ENCODE measurements around the gene DCTN2. TPM values are rescaled to one million over a fixed set of nuclear protein-coding genes. Genes with fewer than 3 reads are reported as not detected.

The DCTN2 gene
- total and polyA plus RNA-seq, 7 donors, result 118 to 204 (median 142) TPM

DNA sequence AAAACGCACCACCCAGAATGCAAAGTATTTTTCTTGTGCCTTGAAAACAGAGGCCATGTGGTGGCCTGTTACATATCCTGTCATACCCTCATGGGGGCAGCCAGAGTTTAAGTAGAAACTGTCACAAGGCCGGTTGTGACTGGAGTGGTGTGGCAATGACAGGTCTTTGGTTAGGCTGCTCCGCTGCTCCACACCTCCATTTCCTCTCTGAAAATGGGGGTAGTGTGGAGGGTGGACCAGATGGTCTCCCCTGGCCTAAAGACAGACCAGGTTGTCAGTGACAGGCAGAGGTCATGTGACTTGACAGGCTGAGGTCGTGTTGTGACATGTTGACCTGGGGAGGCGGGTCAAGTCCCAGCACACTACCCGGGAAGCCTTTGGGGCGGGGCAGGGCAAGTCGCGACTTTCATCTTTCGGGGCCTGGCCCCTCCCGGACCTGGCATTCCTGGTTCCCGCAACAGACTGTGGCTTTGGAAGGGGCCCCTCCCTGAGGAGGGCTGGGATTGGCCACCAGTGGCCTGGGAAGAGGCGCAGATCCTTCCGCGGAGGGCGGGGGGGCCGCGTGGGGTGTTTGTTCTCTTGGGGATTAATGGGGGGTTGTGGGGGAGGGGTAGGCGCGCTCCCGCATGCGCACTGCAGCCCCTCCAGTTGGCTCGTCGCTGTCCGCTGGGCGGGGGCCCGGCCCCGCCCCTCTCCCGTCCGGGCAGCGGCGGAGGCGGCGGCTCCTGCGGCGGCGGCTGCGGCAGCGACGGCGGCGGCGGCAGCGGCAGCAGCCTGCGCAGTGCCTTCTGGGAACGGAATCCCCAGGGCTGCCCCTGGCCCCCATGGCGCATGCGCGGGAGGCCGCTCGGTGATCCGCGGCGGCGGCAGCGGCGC is 24.7 kb downstream of the DCTN2 start, which contains the start of gene MBD6:
MBD6 (plus strand) TSS at position 814 of the 876 bp plus-strand sequence. CDS start 1,480 bp downstream, outside the sequence.
- intact Hi-C loops (cut with DNase I), result loop anchor here (5.0 kb wide), 3 partner anchors 35 to 1405 kb away; partner anchors contain the start of genes ARHGEF25, MARS1, RPL41 and ZC3H10
- Histone ChIP-seq H3K9me3 (no peaks in the 10 kb centered on the region), H3K27me3 (no peaks in the 10 kb centered on the region), H3K27ac (peak within 1 kb of the TSS; percentile 95 to 100 (median 98)), H3K36me3 (peaks cover 18 to 40% (median 28%) of the 10 kb centered on the region in 4 donors), H3K4me1 (peaks cover 0 to 72% (median 65%) of the 10 kb centered on the region in 4 donors), H3K4me3 (peak within 1 kb of the TSS; percentile 79 to 94 (median 82))
- TF ChIP-seq EP300 (IDR thresholded peaks at IDR 0.05), result peak in 1 of 4 donors; percentile 19
- peak; percentile 62 to 83 (median 75) for TF ChIP-seq POLR2AphosphoS5 (IDR thresholded peaks at IDR 0.05)
- TF ChIP-seq, protein P1, sequence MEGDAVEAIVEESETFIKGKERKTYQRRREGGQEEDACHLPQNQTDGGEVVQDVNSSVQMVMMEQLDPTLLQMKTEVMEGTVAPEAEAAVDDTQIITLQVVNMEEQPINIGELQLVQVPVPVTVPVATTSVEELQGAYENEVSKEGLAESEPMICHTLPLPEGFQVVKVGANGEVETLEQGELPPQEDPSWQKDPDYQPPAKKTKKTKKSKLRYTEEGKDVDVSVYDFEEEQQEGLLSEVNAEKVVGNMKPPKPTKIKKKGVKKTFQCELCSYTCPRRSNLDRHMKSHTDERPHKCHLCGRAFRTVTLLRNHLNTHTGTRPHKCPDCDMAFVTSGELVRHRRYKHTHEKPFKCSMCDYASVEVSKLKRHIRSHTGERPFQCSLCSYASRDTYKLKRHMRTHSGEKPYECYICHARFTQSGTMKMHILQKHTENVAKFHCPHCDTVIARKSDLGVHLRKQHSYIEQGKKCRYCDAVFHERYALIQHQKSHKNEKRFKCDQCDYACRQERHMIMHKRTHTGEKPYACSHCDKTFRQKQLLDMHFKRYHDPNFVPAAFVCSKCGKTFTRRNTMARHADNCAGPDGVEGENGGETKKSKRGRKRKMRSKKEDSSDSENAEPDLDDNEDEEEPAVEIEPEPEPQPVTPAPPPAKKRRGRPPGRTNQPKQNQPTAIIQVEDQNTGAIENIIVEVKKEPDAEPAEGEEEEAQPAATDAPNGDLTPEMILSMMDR (IDR thresholded peaks at IDR 0.05), result no peak
- peak; percentile 48 to 62 for TF ChIP-seq POLR2A (IDR thresholded peaks at IDR 0.05)
- WGBS, 2 donors, result 0% methylated on average over 57 of the region's 57 CpGs
- peak; percentile 99 for DNase-seq

DNA sequence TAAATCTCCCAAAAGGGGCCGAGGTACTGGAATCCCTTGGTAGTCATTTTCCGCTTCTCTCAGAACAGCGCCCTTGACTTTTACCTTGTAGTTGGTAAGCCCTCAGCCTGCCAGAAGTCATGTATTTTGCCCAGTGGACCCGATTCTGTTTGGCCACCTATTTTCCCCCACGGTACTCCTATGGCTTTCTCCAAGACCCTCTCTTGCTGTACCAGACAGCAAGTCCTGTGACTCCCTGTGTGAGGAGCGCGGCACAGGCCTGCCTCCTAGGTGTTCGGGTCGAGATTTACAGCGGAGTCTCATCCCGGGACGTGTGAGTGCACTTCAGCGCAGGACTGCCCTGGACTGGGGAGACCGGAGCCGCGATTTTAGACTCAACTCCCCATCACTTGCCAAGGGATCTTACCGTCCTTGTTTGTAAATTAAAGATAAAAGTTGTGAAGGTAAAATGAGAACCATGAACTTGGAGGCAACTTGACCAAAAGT is 25.4 kb downstream of the DCTN2 start:
- 31 to 54% methylated on average over 17 of the region's 17 CpGs for WGBS, 2 donors
- TF ChIP-seq EP300 (IDR thresholded peaks at IDR 0.05), result no peak
- TF ChIP-seq POLR2AphosphoS5 (IDR thresholded peaks at IDR 0.05), result no peak
- no peak for TF ChIP-seq POLR2A (IDR thresholded peaks at IDR 0.05)
- TF ChIP-seq, protein P1 (IDR thresholded peaks at IDR 0.05), result no peak
- Histone ChIP-seq H3K4me3 (peak overlapping the region in 2 of 4 donors; percentile 81 to 94), H3K4me1 (peaks cover 0 to 77% (median 71%) of the 10 kb centered on the region in 4 donors), H3K27ac (peak overlapping the region; percentile 95 to 100 (median 98)), H3K9me3 (no peaks in the 10 kb centered on the region), H3K36me3 (peaks cover 21 to 40% (median 28%) of the 10 kb centered on the region in 4 donors), H3K27me3 (no peaks in the 10 kb centered on the region)
- peak; percentile 86 for DNase-seq
- intact Hi-C loops (cut with DNase I), result loop anchor here (2.0 to 5.0 kb wide), 4 partner anchors 25 to 1404 kb away; partner anchors contain the start of genes ARHGEF25, DCTN2, MARS1 and RPL41

DNA sequence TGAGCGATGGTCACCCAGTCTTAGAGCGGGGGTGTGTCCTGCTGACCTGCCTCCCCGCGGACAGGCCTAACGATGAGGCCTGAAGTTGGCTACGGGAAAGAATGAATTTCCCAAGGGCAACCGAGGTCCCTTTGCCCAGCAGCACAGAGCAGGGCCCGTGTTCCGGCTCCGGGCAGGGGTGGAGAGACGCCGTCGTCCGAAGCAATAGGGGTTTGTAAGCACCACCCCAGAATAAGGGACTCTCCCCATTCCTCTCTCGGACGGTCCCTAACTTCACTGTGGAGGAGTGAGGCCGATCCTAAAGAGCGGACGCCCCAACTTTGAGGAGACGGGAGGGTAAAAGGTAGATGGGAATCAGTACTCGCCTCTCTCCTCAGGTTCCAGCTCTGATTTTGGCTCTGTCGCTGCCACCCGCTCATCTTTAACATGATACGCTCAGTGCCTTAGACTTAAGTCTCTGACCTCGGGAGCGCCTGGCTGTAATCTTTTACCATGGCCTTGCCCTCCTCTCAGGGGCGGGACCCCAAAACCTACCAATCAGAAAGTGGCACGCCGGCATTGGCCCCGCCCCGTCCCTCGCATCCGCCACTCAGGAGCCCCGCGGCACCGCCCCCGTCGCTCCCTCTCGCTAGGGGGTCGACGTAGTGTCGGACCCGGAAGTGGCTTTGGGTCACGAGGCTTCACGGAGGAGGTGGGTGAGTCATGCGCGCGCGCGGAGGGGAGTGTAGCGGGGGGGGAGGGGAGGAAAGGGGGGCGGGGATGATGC is 26.8 kb downstream of the DCTN2 start, which contains the start of gene DDIT3:
DDIT3 (minus strand) TSS at position 462 of the 766 bp plus-strand sequence. CDS start 3,108 bp downstream, outside the sequence.
- peak; percentile 100 for DNase-seq
- peak within 1 kb of the TSS; percentile 85 to 96 (median 89) for H3K4me3 ChIP-seq
- H3K27ac ChIP-seq, result peak within 1 kb of the TSS; percentile 95 to 100 (median 98)
- H3K36me3 ChIP-seq, result peaks cover 25 to 40% (median 30%) of the 10 kb centered on the region in 4 donors
- intact Hi-C loops (cut with DNase I), result loop anchor here (2.0 to 5.0 kb wide), 4 partner anchors 27 to 1403 kb away; partner anchors contain the start of genes ARHGEF25, DCTN2, MARS1 and RPL41
- peaks cover 0 to 66% (median 64%) of the 10 kb centered on the region in 4 donors for H3K4me1 ChIP-seq
- no peaks in the 10 kb centered on the region for H3K27me3 ChIP-seq
- no peaks in the 10 kb centered on the region for H3K9me3 ChIP-seq
- peak; percentile 100 for TF ChIP-seq POLR2AphosphoS5 (IDR thresholded peaks at IDR 0.05)
- peak; percentile 99 for TF ChIP-seq POLR2A (IDR thresholded peaks at IDR 0.05)
- peak in 2 of 4 donors; percentile 7 to 82 for TF ChIP-seq EP300 (IDR thresholded peaks at IDR 0.05)
- TF ChIP-seq, protein P1 (IDR thresholded peaks at IDR 0.05), result no peak
- WGBS, 2 donors, result 0 to 1% methylated on average over 52 of the region's 52 CpGs

DNA sequence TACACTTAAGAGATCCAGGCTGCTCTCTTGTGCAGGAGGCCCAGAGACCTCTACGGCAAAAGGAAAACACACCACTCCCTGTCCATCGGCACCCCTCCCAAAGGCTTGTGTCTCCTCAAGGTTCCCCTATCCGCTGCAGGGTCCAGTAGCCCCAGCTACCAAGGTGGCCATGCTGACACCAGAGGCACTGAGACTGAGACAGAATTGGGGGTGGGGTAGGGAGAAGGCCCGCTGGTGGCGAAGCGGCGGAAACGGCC is 27.3 kb downstream of the DCTN2 start:
- Histone ChIP-seq H3K9me3 (no peaks in the 10 kb centered on the region), H3K36me3 (peaks cover 24 to 40% (median 30%) of the 10 kb centered on the region in 4 donors), H3K27ac (peak overlapping the region; percentile 95 to 100 (median 98)), H3K4me3 (peak overlapping the region; percentile 85 to 96 (median 89)), H3K27me3 (no peaks in the 10 kb centered on the region), H3K4me1 (peaks cover 0 to 61% (median 59%) of the 10 kb centered on the region in 4 donors)
- peak; percentile 82 for DNase-seq
- TF ChIP-seq, protein P1 (IDR thresholded peaks at IDR 0.05), result no peak
- TF ChIP-seq EP300 (IDR thresholded peaks at IDR 0.05) (no peak), POLR2AphosphoS5 (IDR thresholded peaks at IDR 0.05) (no peak), POLR2A (IDR thresholded peaks at IDR 0.05) (no peak)
- intact Hi-C loops (cut with DNase I), result loop anchor here (2.0 to 5.0 kb wide), 4 partner anchors 27 to 1402 kb away; partner anchors contain the start of genes ARHGEF25, DCTN2, MARS1 and RPL41
- 0 to 1% methylated on average over 8 of the region's 8 CpGs for WGBS, 2 donors
